Activated CD8-positive, alpha-beta memory T cell treated with anti-CD3 and anti-CD28 coated beads, Interleukin-2, amount 50 U/mL, for 1 hour (primary cell): ENCODE results near the gene THAP12.

Experiments used
- DNase-seq: peaks from one replicate; pipeline ENCODE4 v3.0.0-alpha.2; 2020; ENCODE audit errors: extremely low read depth

The THAP12 gene

DNA sequence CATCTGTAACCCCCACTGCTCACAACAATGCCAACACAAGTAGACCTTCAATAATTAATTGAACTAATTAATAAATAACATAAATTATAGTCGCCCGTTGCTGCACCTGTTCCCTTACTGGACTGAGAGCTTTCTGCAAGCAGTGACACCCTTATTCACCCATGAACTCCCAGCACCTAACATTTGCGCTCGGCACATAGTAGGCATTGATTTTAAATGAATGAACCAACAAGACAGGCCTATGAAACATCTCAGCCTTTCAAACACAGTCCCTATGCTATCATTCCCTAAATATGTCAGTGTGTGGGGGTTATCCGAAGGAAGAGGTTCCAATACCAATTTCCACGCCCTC, 1.1 kb downstream of the THAP12 start:
- no peak for DNase-seq

- no peak for DNase-seq
Measured at GRCh38 chr11:76376746-76377558, 4.0 kb downstream of the THAP12 start.

- no peak for DNase-seq
Measured at GRCh38 chr11:76371170-76371569, 9.8 kb downstream of the THAP12 start.

- no peak for DNase-seq
Measured at GRCh38 chr11:76369406-76369805, 11.5 kb downstream of the THAP12 start.

GRCh38 chr11:76368490-76368889, 12.4 kb downstream of the THAP12 start:
- DNase-seq, result no peak

GRCh38 chr11:76365038-76365679, 15.8 kb downstream of the THAP12 start:
- DNase-seq, result no peak

GRCh38 chr11:76362716-76363115, 18.2 kb downstream of the THAP12 start:
- DNase-seq, result no peak

- DNase-seq, result no peak
Measured at GRCh38 chr11:76361776-76362175, 19.2 kb downstream of the THAP12 start.

GRCh38 chr11:76361374-76361773, 19.6 kb downstream of the THAP12 start:
- DNase-seq, result no peak

GRCh38 chr11:76355172-76355571, 25.8 kb downstream of the THAP12 start:
- no peak for DNase-seq

DNA sequence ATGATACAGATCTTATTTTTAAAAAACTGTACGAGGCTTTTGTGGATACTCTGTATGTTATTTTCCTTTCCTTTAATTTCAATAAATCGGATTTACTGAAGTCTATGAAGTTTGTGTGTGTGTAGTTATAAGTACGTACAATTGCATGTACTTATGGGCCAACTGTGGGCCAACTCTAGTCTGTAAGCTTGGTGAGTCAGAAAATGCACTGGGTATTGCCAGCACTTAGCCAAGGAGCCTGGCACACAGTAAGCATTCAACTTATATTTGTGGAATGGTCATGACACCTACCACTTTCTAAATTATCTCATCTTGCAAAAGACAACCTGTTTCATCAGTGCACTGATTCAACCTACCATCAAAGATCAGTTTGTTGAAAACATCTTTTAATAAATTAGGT, 32.6 kb downstream of the THAP12 start:
- DNase-seq, result no peak

DNA sequence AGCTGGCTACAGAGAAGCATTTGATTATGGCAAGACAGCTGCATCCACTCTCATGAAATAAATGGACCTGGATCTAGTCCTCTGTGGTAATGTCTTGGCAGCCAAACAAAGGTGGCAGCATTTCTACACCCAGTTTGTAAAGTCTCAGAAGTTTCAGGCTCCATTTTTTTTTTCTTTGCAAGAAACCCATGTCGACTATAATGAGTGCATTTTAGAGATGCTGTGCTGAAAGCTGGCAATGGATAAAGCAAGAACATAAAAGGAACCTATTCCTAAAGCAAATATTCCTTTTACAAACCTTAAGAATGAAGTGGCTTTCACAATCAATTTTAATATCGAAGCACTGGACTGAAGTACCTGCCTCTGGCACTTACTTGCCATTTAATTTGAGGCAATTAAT, 33.5 kb downstream of the THAP12 start:
- DNase-seq, result no peak

GRCh38 chr11:76339221-76339620, 41.7 kb downstream of the THAP12 start:
- DNase-seq, result no peak

DNA sequence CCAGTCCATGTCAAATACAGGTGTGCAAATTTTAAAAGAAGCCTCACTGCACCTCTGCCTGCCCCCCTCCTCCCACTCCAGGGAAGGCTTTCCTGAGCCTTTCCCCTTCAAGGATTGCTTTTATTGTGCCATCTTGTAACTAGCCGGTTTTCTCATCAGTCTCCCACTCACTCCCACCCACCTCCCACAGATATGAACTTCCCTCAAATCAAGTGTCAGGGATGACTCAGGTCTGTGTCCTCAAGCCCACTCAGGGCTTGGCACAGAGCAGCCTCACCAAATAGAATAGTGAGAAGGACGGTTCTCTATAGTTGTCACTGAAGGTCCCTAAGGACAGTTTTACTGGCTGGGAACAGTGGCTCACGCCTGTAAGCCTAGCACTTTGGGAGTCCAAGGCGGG, 43.0 kb downstream of the THAP12 start:
- DNase-seq, result no peak

- no peak for DNase-seq
Measured at GRCh38 chr11:76337469-76337868, 43.5 kb downstream of the THAP12 start.

GRCh38 chr11:76336597-76336996, 44.3 kb downstream of the THAP12 start:
- no peak for DNase-seq

DNA sequence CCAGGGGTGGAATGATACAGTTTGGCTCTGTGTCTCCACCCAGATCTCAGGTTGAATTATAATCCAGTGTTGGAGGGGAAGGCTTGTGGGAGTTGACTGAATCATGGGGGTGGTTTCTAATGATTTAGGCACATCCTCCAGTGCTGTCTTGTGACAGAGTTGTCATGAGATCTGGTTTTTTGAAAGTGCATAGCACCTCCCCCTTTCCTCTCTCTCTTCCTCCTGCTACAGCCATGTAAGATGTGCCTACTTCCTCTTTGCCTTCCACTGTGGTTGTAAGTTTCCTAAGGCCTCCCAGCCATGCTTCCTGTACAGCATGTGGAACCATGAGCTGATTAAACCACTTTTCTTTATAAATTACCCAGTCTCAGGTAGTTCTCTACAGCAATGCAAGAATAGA, 45.1 kb downstream of the THAP12 start:
- no peak for DNase-seq

- no peak for DNase-seq
Measured at GRCh38 chr11:76334826-76335389, 46.0 kb downstream of the THAP12 start.

- DNase-seq, result no peak
Measured at GRCh38 chr11:76330651-76331050, 50.3 kb downstream of the THAP12 start.

DNA sequence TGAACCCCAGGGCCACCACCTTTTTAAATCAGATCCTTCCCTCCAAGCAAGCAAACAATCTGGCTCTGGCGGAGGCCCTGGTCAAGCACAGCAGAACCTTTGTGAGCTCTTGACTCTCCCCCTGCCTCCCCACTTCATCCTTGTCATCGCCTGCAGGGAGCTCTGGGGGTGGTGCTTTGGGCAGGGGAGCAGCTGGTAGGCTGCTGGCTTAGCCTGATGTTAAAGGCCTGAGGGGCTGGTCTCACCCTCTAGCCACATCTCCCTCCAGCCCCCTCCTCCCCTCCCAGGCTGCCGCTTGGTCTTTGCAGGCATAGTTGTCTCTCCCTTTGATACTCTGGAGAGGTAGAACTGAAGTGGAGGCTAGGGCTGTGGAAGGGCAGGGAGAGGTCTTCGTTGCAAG, 50.9 kb downstream of the THAP12 start:
- no peak for DNase-seq

DNA sequence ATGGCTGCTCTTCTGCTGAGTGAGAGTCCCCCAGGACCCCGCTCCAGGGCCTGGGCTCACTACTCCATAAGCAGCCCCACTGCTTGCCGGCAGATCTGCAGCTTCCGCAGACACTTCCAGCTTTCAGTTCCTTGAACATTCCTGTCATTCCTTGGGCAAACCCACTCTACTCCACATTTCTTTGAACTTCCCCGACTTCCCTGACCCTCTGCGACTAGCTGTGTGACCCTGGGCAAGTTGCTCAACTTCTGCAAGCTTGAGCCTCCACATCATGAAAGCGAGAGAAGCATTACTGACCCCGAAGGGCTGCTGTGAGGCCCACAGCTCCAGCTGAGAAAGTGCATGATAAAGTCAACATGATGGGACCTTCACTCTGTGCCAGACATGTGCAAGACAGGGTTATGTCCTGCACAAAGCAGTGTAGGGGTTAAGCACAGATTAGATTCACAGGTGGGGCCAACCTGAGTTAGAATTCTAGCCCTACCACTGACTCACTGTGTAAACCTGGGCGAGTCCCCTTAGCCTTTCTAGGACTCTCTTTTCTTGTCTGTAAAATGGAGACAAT, 51.8 kb downstream of the THAP12 start:
- DNase-seq, result no peak

DNA sequence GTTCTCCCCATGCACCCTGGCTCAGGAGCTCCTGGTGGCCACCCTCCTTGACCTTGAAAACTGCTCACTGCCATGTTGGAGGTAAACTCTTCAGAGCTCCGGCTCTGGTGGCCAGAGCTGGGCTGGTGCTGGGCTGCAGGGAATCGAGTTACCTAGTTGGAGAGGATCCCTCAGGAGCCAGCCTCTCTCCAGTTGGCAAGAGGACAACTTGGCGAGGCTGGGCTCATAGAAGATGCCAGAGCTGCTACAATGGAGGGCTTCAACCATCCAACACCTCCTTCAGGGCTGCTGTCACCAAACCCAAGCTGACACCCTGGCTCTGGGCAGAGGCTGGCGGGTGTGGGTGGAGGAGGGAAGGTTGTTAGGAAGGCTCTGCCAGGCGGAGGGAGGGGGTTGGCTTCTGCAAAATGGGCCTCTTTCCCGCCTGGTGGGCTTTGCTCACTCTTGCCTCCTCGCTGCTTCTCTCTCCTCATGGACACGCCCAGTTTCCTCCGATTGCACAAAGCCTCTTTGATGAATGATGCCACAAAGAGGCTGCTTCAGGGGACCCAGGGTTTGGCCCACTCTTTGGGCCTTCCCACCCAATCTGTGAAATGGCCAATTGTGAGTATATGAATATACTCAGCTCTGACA, 53.1 kb downstream of the THAP12 start:
- DNase-seq, result no peak
